IPS-11a (cell line): ENCODE data around the gene TOLLIP.
"Not testable (repeated sequence)": the region's sequence is repeated elsewhere in the genome, so short reads cannot be mapped to it uniquely, and the experiment has no call there.

ENCODE experiments used
- H3K4me3 ChIP-seq: one replicate; pipeline ENCODE4 v1.5.1; 2013; ENCODE audit warnings: low read depth, low read length, control low read depth

Gene TOLLIP

GRCh38 chr11:1252371-1253102, 56.9 kb downstream of the TOLLIP start:
- no peak overlapping the region for H3K4me3 ChIP-seq

GRCh38 chr11:1251236-1251770, 58.1 kb downstream of the TOLLIP start:
- H3K4me3 ChIP-seq: no peak overlapping the region

GRCh38 chr11:1250411-1250810, 59.0 kb downstream of the TOLLIP start:
- not testable (repeated sequence) for H3K4me3 ChIP-seq

- not testable (repeated sequence) for H3K4me3 ChIP-seq
Measured at GRCh38 chr11:1248951-1249350, 60.5 kb downstream of the TOLLIP start.

GRCh38 chr11:1247026-1247425, 62.4 kb downstream of the TOLLIP start:
- H3K4me3 ChIP-seq: not testable (repeated sequence)

- not testable (repeated sequence) for H3K4me3 ChIP-seq
Measured at GRCh38 chr11:1246301-1246700, 63.1 kb downstream of the TOLLIP start.

- not testable (repeated sequence) for H3K4me3 ChIP-seq
Measured at GRCh38 chr11:1245717-1246116, 63.7 kb downstream of the TOLLIP start.

- not testable (repeated sequence) for H3K4me3 ChIP-seq
Measured at GRCh38 chr11:1244557-1244956, 64.9 kb downstream of the TOLLIP start.

GRCh38 chr11:1243521-1243920, 65.9 kb downstream of the TOLLIP start:
- not testable (repeated sequence) for H3K4me3 ChIP-seq

GRCh38 chr11:1242751-1243150, 66.7 kb downstream of the TOLLIP start:
- H3K4me3 ChIP-seq: not testable (repeated sequence)

- H3K4me3 ChIP-seq: no peak overlapping the region
Measured at GRCh38 chr11:1242289-1242688, 67.1 kb downstream of the TOLLIP start.

- no peak overlapping the region for H3K4me3 ChIP-seq
Measured at GRCh38 chr11:1241706-1242105, 67.7 kb downstream of the TOLLIP start.

- no peak overlapping the region for H3K4me3 ChIP-seq
Measured at GRCh38 chr11:1240771-1241170, 68.7 kb downstream of the TOLLIP start.

GRCh38 chr11:1239596-1240205, 69.7 kb downstream of the TOLLIP start:
- no peak overlapping the region for H3K4me3 ChIP-seq

- H3K4me3 ChIP-seq: no peak overlapping the region
Measured at GRCh38 chr11:1238767-1239595, 70.5 kb downstream of the TOLLIP start.

- no peak overlapping the region for H3K4me3 ChIP-seq
Measured at GRCh38 chr11:1237851-1238250, 71.6 kb downstream of the TOLLIP start.

GRCh38 chr11:1237128-1237580, 72.3 kb downstream of the TOLLIP start:
- no peak overlapping the region for H3K4me3 ChIP-seq

GRCh38 chr11:1236316-1237127, 72.9 kb downstream of the TOLLIP start:
- H3K4me3 ChIP-seq: no peak overlapping the region

- H3K4me3 ChIP-seq: no peak overlapping the region
Measured at GRCh38 chr11:1235901-1236315, 73.5 kb downstream of the TOLLIP start.

- H3K4me3 ChIP-seq: no peak overlapping the region
Measured at GRCh38 chr11:1235306-1235900, 74.0 kb downstream of the TOLLIP start.
